ENCODE measurements around the gene KIAA0040.

DNA sequence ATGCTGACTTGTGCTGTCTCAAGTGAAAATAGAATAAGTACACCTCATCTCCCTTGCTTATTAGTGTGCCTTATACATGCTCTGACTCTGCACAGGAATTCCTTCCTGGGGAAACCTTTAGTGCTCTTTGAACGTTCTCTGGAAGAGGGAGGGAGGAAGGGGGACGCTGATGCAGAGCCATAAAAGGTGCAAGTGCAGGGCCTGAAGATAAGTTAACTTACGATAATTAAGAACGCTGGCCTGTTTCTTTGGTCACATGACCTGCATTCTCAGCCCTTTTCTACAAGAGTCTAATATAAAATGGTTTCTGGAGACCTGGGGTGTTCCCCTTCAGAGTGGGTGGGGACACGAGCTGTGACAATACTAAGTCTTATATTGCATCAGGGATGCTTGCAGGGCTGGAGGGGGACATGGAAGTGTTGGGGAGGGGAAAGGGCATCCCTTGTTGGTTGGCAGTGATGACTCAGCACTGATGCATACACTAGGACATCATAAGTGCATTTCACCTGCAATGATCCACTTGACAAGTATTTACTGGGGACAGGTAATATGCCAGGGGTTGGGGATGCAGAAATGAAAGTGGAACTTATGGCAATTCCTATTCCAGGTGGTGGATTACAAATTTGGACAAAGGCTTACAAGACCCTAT lies 26.3 kb upstream of the KIAA0040 start:
- no peak for TF ChIP-seq ZNF2 (tag by site-specific recombination; IDR thresholded peaks at IDR 0.05)
- TF ChIP-seq, protein P1, sequence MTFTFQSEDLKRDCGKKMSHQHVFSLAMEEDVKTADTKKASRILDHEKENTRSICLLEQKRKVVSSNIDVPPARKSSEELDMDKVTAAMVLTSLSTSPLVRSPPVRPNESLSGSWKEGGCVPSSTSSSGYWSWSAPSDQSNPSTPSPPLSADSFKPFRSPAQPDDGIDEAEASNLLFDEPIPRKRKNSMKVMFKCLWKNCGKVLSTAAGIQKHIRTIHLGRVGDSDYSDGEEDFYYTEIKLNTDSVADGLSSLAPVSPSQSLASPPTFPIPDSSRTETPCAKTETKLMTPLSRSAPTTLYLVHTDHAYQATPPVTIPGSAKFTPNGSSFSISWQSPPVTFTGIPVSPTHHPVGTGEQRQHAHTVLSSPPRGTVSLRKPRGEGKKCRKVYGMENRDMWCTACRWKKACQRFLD (tag by site-specific recombination; IDR thresholded peaks at IDR 0.05) = no peak
- TF ChIP-seq, protein P2, sequence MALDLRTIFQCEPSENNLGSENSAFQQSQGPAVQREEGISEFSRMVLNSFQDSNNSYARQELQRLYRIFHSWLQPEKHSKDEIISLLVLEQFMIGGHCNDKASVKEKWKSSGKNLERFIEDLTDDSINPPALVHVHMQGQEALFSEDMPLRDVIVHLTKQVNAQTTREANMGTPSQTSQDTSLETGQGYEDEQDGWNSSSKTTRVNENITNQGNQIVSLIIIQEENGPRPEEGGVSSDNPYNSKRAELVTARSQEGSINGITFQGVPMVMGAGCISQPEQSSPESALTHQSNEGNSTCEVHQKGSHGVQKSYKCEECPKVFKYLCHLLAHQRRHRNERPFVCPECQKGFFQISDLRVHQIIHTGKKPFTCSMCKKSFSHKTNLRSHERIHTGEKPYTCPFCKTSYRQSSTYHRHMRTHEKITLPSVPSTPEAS (tag by site-specific recombination; IDR thresholded peaks at IDR 0.05) = no peak
- TF ChIP-seq ZNF324 (tag by site-specific recombination; IDR thresholded peaks at IDR 0.05) = no peak
- TF ChIP-seq ZNF211 (tag by site-specific recombination; IDR thresholded peaks at IDR 0.05; ENCODE audit: low read depth) = no peak
- no peak for TF ChIP-seq ZNF510 (tag by site-specific recombination; IDR thresholded peaks at IDR 0.05; ENCODE audit: insufficient replicate concordance)
- TF ChIP-seq ZNF677 (tag by site-specific recombination; IDR thresholded peaks at IDR 0.05) = no peak
- TF ChIP-seq SP2 (tag by site-specific recombination; IDR thresholded peaks at IDR 0.05) = no peak
- TF ChIP-seq, protein P3, sequence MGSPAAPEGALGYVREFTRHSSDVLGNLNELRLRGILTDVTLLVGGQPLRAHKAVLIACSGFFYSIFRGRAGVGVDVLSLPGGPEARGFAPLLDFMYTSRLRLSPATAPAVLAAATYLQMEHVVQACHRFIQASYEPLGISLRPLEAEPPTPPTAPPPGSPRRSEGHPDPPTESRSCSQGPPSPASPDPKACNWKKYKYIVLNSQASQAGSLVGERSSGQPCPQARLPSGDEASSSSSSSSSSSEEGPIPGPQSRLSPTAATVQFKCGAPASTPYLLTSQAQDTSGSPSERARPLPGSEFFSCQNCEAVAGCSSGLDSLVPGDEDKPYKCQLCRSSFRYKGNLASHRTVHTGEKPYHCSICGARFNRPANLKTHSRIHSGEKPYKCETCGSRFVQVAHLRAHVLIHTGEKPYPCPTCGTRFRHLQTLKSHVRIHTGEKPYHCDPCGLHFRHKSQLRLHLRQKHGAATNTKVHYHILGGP (tag by site-specific recombination; IDR thresholded peaks at IDR 0.05) = no peak
